ENCODE results near the gene RBM38.

DNA sequence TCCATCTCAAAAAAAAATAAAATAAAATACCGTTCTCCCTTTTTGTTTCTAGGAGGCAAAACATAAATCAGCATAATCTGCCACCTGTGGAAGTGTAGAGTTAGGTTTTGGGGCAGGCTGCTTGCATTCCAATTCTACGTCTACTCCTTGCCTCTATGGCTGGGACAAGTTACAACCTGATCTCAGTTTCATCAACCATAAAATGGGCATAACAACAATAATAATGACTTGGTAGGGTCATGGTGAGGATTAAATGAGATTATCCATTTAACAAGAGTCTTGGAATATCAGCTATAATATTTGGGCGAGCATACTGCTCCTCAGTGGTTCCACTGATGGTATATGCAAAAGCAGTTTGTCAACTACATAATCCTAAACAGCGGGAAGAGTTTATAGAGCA, 43.8 kb upstream of the RBM38 start:
- TF ChIP-seq CTCF (IDR thresholded peaks at IDR 0.05) (no peak), EZH2phosphoT487 (IDR thresholded peaks at IDR 0.05) (no peak)

Measured in neural progenitor cell (in vitro differentiated cells).